MM.1S (cell line): ENCODE data around the gene SPHK2.

ENCODE experiments used
- DNase-seq: peaks from one replicate; pipeline ENCODE4 v3.0.0-alpha.2; 2015
- H2AFZ ChIP-seq: fragments of 300-600 bp; sonication (generic); 2 replicates; pipeline ENCODE4 v1.6.0; 2016; ENCODE audit warnings: antibody characterized with exemption, low read length
- H3F3A ChIP-seq: fragments of 300-600 bp; sonication (generic); 2 replicates; pipeline ENCODE4 v1.6.1; 2016; ENCODE audit warnings: mild to moderate bottlenecking, antibody characterized with exemption, low read length, moderate library complexity, mixed read lengths; ENCODE audit not compliant: insufficient read depth
- H3K27ac ChIP-seq: fragments of 300-600 bp; sonication (generic); 2 replicates; pipeline ENCODE4 v1.5.1; 2016; ENCODE audit warnings: mild to moderate bottlenecking, low read length
- H3K27me3 ChIP-seq: fragments of 300-600 bp; sonication (generic); replicated peaks from 2 replicates; pipeline ENCODE4 v1.6.0; 2016; ENCODE audit warnings: low read length; ENCODE audit not compliant: insufficient read depth
- H3K36me3 ChIP-seq: fragments of 300-600 bp; sonication (generic); replicated peaks from 2 replicates; pipeline ENCODE4 v1.6.1; 2016; ENCODE audit warnings: mild to moderate bottlenecking, low read length, mixed read lengths; ENCODE audit not compliant: insufficient read depth
- H3K4me1 ChIP-seq: fragments of 300-600 bp; sonication (generic); 2 replicates; pipeline ENCODE4 v1.6.1; 2016; ENCODE audit warnings: low read length, mixed read lengths
- H3K4me2 ChIP-seq: fragments of 300-600 bp; sonication (generic); 2 replicates; pipeline ENCODE4 v1.6.0; 2016; ENCODE audit warnings: low read depth, low read length
- H3K4me3 ChIP-seq: fragments of 300-600 bp; sonication (generic); 2 replicates; pipeline ENCODE4 v1.5.1; 2016; ENCODE audit warnings: low read length, mixed read lengths
- H3K79me2 ChIP-seq: fragments of 300-600 bp; sonication (generic); 2 replicates; pipeline ENCODE4 v1.6.1; 2016; ENCODE audit warnings: mixed run types, low read length, mixed read lengths
- H3K9ac ChIP-seq: fragments of 300-600 bp; sonication (generic); 2 replicates; pipeline ENCODE4 v1.6.1; 2016; ENCODE audit warnings: low read length, mixed read lengths
- H3K9me2 ChIP-seq: fragments of 300-600 bp; sonication (generic); replicated peaks from 2 replicates; pipeline ENCODE4 v1.6.1; 2016; ENCODE audit warnings: mild to moderate bottlenecking, low read length, mixed read lengths; ENCODE audit not compliant: insufficient read depth
- H3K9me3 ChIP-seq: fragments of 300-600 bp; sonication (generic); replicated peaks from 2 replicates; pipeline ENCODE4 v1.6.1; 2016; ENCODE audit warnings: mild to moderate bottlenecking, low read length, mixed read lengths; ENCODE audit not compliant: insufficient read depth
- H4K20me1 ChIP-seq: fragments of 300-600 bp; sonication (generic); 2 replicates; pipeline ENCODE4 v1.6.1; 2016; ENCODE audit warnings: mild to moderate bottlenecking, low read length, moderate library complexity, mixed read lengths; ENCODE audit not compliant: insufficient read depth
- EZH2 ChIP-seq: fragments of 300-600 bp; sonication (generic); optimal IDR thresholded peaks from 2 replicates; pipeline ENCODE3; 2017; ENCODE audit warnings: low read depth, mild to moderate bottlenecking, antibody characterized with exemption, low read length, mixed read lengths
- EZH2phosphoT487 ChIP-seq: fragments of 300-600 bp; sonication (generic); IDR thresholded peaks from 2 replicates; pipeline ENCODE4 v1.6.1; 2018; ENCODE audit warnings: antibody characterized with exemption, low read length
- TF ChIP-seq, protein P1 (sequence below): fragments of 300-600 bp; sonication (generic); IDR thresholded peaks from 2 replicates; pipeline ENCODE4 v1.5.1; 2016; ENCODE audit warnings: antibody characterized with exemption, low read length, mixed read lengths

SPHK2 gene

DNA sequence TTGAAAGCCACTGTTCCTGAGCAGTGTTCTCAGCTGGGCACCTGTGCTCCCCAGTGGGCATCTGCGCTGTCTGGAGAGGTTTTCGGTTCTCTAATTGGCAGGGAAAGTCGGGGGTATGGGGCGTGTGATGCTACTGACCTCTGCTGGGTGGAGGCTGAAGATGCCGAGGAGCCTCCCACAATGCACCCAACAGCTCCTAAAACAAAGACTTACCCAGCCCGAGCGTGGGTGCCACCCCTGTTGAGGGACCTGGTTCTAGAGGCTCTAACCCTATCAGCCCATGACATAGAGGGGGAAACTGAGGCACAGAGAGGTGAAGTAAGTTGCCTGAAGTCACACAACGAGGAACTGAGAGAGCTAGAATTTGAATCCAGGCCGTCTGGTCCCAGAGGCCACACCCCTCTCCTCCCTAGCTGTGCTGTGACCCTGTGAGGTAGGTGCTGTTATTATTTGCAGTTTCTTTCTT, 10.5 kb upstream of the SPHK2 start:
- peak overlapping the region; percentile 89 for H3K4me2 ChIP-seq

DNA sequence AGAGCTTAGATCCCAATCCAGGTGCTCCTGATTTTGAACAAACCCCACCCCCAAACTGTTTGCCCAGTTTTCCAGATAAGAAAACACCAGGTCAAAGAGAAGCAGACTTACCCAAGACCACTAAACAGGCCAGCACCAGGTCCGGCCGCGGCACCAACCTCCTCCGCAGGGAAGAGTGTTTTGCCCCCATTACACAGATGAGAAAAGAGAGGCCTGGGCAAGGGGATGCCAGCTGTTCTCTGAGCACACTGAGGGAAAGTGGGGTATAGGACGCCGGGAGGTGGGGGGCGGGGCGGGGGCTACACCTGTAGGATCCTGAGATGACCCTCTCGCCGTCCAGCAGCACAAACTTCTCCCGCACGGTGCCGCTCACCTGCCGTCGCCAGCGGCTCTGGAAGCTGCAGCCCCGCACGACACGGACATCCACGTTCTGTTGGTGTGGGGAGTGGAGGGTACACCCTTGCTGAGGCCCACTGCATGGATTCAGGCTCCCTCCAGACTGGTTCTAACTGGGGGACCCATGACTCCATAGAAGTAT, 9.7 kb upstream of the SPHK2 start:
- Histone ChIP-seq H3K4me2 (no peak overlapping the region; the same call in 1 of the 2 replicates), H3K9me2 (no peaks in the 10 kb centered on the region), H3K4me1 (no peaks in the 10 kb centered on the region), H3K4me3 (no peak overlapping the region), H2AFZ (no peak overlapping the region), H3K79me2 (no peaks in the 10 kb centered on the region), H3F3A (no peaks in the 10 kb centered on the region; the same call in 1 of the 2 replicates), H3K27ac (no peak overlapping the region), H3K36me3 (no peaks in the 10 kb centered on the region), H4K20me1 (no peaks in the 10 kb centered on the region), H3K9ac (no peak overlapping the region), H3K9me3 (no peaks in the 10 kb centered on the region), H3K27me3 (peaks cover 22% of the 10 kb centered on the region)
- no peak for DNase-seq
- TF ChIP-seq, protein P1, sequence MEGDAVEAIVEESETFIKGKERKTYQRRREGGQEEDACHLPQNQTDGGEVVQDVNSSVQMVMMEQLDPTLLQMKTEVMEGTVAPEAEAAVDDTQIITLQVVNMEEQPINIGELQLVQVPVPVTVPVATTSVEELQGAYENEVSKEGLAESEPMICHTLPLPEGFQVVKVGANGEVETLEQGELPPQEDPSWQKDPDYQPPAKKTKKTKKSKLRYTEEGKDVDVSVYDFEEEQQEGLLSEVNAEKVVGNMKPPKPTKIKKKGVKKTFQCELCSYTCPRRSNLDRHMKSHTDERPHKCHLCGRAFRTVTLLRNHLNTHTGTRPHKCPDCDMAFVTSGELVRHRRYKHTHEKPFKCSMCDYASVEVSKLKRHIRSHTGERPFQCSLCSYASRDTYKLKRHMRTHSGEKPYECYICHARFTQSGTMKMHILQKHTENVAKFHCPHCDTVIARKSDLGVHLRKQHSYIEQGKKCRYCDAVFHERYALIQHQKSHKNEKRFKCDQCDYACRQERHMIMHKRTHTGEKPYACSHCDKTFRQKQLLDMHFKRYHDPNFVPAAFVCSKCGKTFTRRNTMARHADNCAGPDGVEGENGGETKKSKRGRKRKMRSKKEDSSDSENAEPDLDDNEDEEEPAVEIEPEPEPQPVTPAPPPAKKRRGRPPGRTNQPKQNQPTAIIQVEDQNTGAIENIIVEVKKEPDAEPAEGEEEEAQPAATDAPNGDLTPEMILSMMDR = no peak
- no peak for TF ChIP-seq EZH2
- TF ChIP-seq EZH2phosphoT487 = no peak

More for the DNA sequence above, 10.5 kb upstream of the SPHK2 start:
- Histone ChIP-seq H3K27me3 (peaks cover 25% of the 10 kb centered on the region), H3K9me3 (no peaks in the 10 kb centered on the region), H3K27ac (no peak overlapping the region), H3F3A (no peaks in the 10 kb centered on the region), H2AFZ (peak overlapping the region; percentile 78), H3K4me3 (peak overlapping the region; percentile 37; the same call in 1 of the 2 replicates), H3K9ac (no peak overlapping the region), H3K36me3 (no peaks in the 10 kb centered on the region), H3K9me2 (no peaks in the 10 kb centered on the region), H4K20me1 (no peaks in the 10 kb centered on the region), H3K79me2 (no peaks in the 10 kb centered on the region), H3K4me1 (no peaks in the 10 kb centered on the region)
- TF ChIP-seq, protein P1 = peak; percentile 83
- no peak for TF ChIP-seq EZH2phosphoT487
- peak; percentile 68 for DNase-seq

- no peak overlapping the region for H2AFZ ChIP-seq
- H3K79me2 ChIP-seq = peaks cover 8% of the 10 kb centered on the region
- H3K9me3 ChIP-seq = no peaks in the 10 kb centered on the region
- no peak overlapping the region for H3K9ac ChIP-seq
- H3K4me1 ChIP-seq = no peaks in the 10 kb centered on the region
- TF ChIP-seq EZH2 (no peak), EZH2phosphoT487 (no peak)
- TF ChIP-seq, protein P1 = no peak
- H3K4me3 ChIP-seq = no peak overlapping the region
- H3K4me2 ChIP-seq = no peak overlapping the region
- peaks cover 14% of the 10 kb centered on the region for H3K36me3 ChIP-seq
- no peak for DNase-seq
- no peak overlapping the region for H3K27ac ChIP-seq
- peaks cover 19% of the 10 kb centered on the region for H3F3A ChIP-seq
- H3K27me3 ChIP-seq = peaks cover 6% of the 10 kb centered on the region
- H3K9me2 ChIP-seq = no peaks in the 10 kb centered on the region
- peaks cover 16% of the 10 kb centered on the region for H4K20me1 ChIP-seq
Measured at GRCh38 chr19:48611872-48612271, 7.4 kb upstream of the SPHK2 start.
